22Rv1 (cell line): ENCODE measurements around the gene ZKSCAN1.

Source experiments
- CTCF ChIP-seq: fragments of 450-650 bp; IDR thresholded peaks from 2 replicates; pipeline ENCODE4 v1.5.1; 2017; ENCODE audit warnings: mild to moderate bottlenecking
- ZFX ChIP-seq: fragments of 450-650 bp; IDR thresholded peaks from 2 replicates; pipeline ENCODE4 v1.6.1; 2017; ENCODE audit warnings: antibody characterized with exemption, borderline replicate concordance

DNA sequence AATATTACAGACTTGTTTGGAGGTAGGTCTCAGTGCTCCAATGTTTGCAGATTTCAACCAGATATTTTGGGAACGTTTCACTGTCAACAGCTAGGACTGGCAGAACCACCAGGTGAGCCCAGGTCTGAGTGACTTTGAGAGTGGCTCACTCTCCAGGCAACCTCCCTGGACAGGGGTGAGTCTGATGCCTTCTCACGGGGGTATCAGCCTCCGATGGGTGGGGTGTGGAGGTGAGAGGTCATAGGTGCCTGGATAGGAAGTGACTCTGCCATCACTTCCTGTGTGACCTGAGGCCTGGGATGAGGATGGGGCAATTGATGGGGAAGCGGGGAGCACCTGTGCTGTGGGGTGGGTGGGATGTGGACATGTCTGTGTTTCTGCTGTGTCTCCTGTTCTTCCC is 44.2 kb upstream of the ZKSCAN1 start:
- TF ChIP-seq CTCF (no peak), ZFX (no peak)
